ENCODE data around the gene CAMSAP3.

- TF ChIP-seq POLR2A (IDR thresholded peaks at IDR 0.05; ENCODE audit: low read depth), result no peak
- TF ChIP-seq POLR2AphosphoS5 (IDR thresholded peaks at IDR 0.05), result no peak
Measured at GRCh38 chr19:7598180-7598579, 2.5 kb downstream of the CAMSAP3 start.

Data from esophagus muscularis mucosa (tissue), 2 donors.